ENCODE data around the gene SERTM1.

SERTM1 gene

DNA sequence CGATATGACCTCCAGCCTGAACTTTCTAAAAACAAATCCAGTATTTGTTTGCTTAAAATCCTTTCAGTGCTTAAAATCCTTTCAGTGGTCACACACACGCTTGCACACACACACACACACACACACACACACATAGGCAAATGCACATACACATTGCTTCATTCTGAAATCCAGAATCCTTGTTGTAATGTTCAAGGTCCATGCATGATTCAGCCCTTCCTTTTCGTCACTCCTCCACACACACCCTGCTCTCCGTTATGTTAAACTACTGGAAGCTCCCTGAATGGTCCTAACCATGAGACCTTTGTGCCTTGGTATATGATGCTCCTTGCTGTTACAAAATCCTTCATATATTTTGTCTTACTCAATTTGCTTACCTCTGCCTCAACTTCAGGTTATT is 44.9 kb downstream of the SERTM1 start:
- Histone ChIP-seq H3K4me2 (ENCODE audit: low read depth, low read length, poor library complexity, severe bottlenecking) (no peak overlapping the region), H3K79me2 (ENCODE audit: insufficient read depth, low read length) (no peaks in the 10 kb centered on the region), H3K9ac (ENCODE audit: low read length) (no peak overlapping the region), H3K4me3 (ENCODE audit: insufficient read depth, low read length, poor library complexity, severe bottlenecking) (no peak overlapping the region), H2AFZ (ENCODE audit: low read depth, low read length, severe bottlenecking) (no peak overlapping the region), H3K27ac (ENCODE audit: low read depth, low read length) (no peak overlapping the region), H3K9me2 (replicated peaks; ENCODE audit: insufficient read depth, low read length) (no peaks in the 10 kb centered on the region), H3K9me3 (ENCODE audit: insufficient read depth, low read length) (no peaks in the 10 kb centered on the region), H3K27me3 (ENCODE audit: low read length) (no peaks in the 10 kb centered on the region), H3F3A (ENCODE audit: insufficient read depth) (no peaks in the 10 kb centered on the region), H3K36me3 (ENCODE audit: low read length) (no peaks in the 10 kb centered on the region), H4K20me1 (ENCODE audit: low read depth, low read length) (no peaks in the 10 kb centered on the region)
- TF ChIP-seq, protein P1, sequence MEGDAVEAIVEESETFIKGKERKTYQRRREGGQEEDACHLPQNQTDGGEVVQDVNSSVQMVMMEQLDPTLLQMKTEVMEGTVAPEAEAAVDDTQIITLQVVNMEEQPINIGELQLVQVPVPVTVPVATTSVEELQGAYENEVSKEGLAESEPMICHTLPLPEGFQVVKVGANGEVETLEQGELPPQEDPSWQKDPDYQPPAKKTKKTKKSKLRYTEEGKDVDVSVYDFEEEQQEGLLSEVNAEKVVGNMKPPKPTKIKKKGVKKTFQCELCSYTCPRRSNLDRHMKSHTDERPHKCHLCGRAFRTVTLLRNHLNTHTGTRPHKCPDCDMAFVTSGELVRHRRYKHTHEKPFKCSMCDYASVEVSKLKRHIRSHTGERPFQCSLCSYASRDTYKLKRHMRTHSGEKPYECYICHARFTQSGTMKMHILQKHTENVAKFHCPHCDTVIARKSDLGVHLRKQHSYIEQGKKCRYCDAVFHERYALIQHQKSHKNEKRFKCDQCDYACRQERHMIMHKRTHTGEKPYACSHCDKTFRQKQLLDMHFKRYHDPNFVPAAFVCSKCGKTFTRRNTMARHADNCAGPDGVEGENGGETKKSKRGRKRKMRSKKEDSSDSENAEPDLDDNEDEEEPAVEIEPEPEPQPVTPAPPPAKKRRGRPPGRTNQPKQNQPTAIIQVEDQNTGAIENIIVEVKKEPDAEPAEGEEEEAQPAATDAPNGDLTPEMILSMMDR (IDR thresholded peaks at IDR 0.05; ENCODE audit: insufficient read depth, low read length, poor library complexity, severe bottlenecking), result no peak
- TF ChIP-seq EZH2phosphoT487 (conservative IDR thresholded peaks at IDR 0.05; ENCODE audit: low read length), result no peak

GRCh38 chr13:36724141-36724540 is 50.3 kb downstream of the SERTM1 start:
- H3K9me3 ChIP-seq (ENCODE audit: insufficient read depth, low read length), result no peaks in the 10 kb centered on the region
- no peak overlapping the region for H3K4me3 ChIP-seq (ENCODE audit: insufficient read depth, low read length, poor library complexity, severe bottlenecking)
- H3K27ac ChIP-seq (ENCODE audit: low read depth, low read length), result no peak overlapping the region
- no peaks in the 10 kb centered on the region for H3F3A ChIP-seq (ENCODE audit: insufficient read depth)
- H3K9ac ChIP-seq (ENCODE audit: low read length), result no peak overlapping the region
- TF ChIP-seq, protein P1 (IDR thresholded peaks at IDR 0.05; ENCODE audit: insufficient read depth, low read length, poor library complexity, severe bottlenecking), result no peak
- TF ChIP-seq EZH2phosphoT487 (conservative IDR thresholded peaks at IDR 0.05; ENCODE audit: low read length), result no peak
- no peak overlapping the region for H3K4me2 ChIP-seq (ENCODE audit: low read depth, low read length, poor library complexity, severe bottlenecking)
- H4K20me1 ChIP-seq (ENCODE audit: low read depth, low read length), result no peaks in the 10 kb centered on the region
- H3K9me2 ChIP-seq (replicated peaks; ENCODE audit: insufficient read depth, low read length), result no peaks in the 10 kb centered on the region
- no peaks in the 10 kb centered on the region for H3K79me2 ChIP-seq (ENCODE audit: insufficient read depth, low read length)
- no peaks in the 10 kb centered on the region for H3K27me3 ChIP-seq (ENCODE audit: low read length)
- no peaks in the 10 kb centered on the region for H3K36me3 ChIP-seq (ENCODE audit: low read length)
- no peak overlapping the region for H2AFZ ChIP-seq (ENCODE audit: low read depth, low read length, severe bottlenecking)

DNA sequence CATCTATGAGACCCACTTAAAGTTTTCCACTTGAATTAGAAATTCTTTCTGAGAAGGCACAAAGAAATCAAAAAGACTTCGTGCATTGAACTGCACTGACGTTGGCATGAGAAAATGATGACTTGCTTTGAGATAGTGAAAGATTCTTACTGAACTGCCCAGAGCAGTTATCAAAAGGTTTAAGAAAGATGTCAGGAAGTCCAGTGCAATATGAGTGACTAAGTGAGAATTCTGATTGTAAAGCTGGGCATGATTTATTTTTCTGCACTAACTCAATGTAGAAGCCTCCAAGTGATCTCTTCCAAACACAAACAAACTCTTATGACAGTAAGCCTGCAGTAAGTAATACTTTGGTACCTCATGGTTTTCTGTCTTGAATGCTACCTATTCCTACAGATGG is 52.1 kb downstream of the SERTM1 start:
- no peaks in the 10 kb centered on the region for H3K9me2 ChIP-seq (replicated peaks; ENCODE audit: insufficient read depth, low read length)
- H2AFZ ChIP-seq (ENCODE audit: low read depth, low read length, severe bottlenecking), result no peak overlapping the region
- H3K27ac ChIP-seq (ENCODE audit: low read depth, low read length), result no peak overlapping the region
- no peaks in the 10 kb centered on the region for H3K27me3 ChIP-seq (ENCODE audit: low read length)
- no peaks in the 10 kb centered on the region for H3K9me3 ChIP-seq (ENCODE audit: insufficient read depth, low read length)
- H3F3A ChIP-seq (ENCODE audit: insufficient read depth), result no peaks in the 10 kb centered on the region
- no peaks in the 10 kb centered on the region for H3K79me2 ChIP-seq (ENCODE audit: insufficient read depth, low read length)
- no peak overlapping the region for H3K4me3 ChIP-seq (ENCODE audit: insufficient read depth, low read length, poor library complexity, severe bottlenecking)
- no peak overlapping the region for H3K4me2 ChIP-seq (ENCODE audit: low read depth, low read length, poor library complexity, severe bottlenecking)
- H4K20me1 ChIP-seq (ENCODE audit: low read depth, low read length), result no peaks in the 10 kb centered on the region
- no peak overlapping the region for H3K9ac ChIP-seq (ENCODE audit: low read length)
- TF ChIP-seq EZH2phosphoT487 (conservative IDR thresholded peaks at IDR 0.05; ENCODE audit: low read length), result no peak
- TF ChIP-seq, protein P1 (IDR thresholded peaks at IDR 0.05; ENCODE audit: insufficient read depth, low read length, poor library complexity, severe bottlenecking), result no peak
- no peaks in the 10 kb centered on the region for H3K36me3 ChIP-seq (ENCODE audit: low read length)
